Coronary artery (tissue), 2 donors: ENCODE results near the gene TRANK1.

Experiments used
- DNase-seq: peaks from one replicate; pipeline ENCODE4 v3.0.0-alpha.2; 2017; ENCODE audit warnings: low spot score
- H3K27ac ChIP-seq, 2 donors: fragments of 200-600 bp; sonication (generic); one replicate each; pipeline ENCODE4 v1.5.1; 2016 to 2019
- H3K4me3 ChIP-seq: fragments of 200-600 bp; sonication (generic); 2 replicates; pipeline ENCODE4 v1.5.1; 2016; ENCODE audit warnings: mild to moderate bottlenecking, moderate library complexity
- TF ChIP-seq, protein P1 (sequence below): fragments of 200-600 bp; sonication (generic); IDR thresholded peaks from one replicate; pipeline ENCODE4 v1.5.1; 2019; ENCODE audit warnings: antibody characterized with exemption

TRANK1 gene

DNA sequence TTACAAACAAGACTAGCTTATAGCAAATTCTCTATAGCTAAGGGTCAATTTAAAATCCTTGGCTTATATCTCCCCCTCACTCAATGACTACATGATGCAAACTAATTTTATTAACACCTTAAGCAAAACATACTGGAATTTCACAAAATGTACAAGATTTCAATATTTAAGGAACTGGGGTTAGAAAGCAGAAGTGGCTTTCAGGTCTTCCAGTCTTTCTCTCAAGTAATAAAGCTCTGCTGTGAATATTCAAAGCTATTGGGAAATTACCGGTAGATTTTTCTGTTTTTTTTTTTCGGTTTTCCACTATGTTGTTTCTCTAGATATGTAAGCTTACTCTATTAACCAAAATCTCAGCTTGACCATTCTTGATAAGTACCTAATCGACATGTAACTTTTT is 44.2 kb upstream of the TRANK1 start:
- Histone ChIP-seq H3K4me3 (peak overlapping the region; percentile 84), H3K27ac (no peak overlapping the region)
- no peak for DNase-seq
- TF ChIP-seq, protein P1, sequence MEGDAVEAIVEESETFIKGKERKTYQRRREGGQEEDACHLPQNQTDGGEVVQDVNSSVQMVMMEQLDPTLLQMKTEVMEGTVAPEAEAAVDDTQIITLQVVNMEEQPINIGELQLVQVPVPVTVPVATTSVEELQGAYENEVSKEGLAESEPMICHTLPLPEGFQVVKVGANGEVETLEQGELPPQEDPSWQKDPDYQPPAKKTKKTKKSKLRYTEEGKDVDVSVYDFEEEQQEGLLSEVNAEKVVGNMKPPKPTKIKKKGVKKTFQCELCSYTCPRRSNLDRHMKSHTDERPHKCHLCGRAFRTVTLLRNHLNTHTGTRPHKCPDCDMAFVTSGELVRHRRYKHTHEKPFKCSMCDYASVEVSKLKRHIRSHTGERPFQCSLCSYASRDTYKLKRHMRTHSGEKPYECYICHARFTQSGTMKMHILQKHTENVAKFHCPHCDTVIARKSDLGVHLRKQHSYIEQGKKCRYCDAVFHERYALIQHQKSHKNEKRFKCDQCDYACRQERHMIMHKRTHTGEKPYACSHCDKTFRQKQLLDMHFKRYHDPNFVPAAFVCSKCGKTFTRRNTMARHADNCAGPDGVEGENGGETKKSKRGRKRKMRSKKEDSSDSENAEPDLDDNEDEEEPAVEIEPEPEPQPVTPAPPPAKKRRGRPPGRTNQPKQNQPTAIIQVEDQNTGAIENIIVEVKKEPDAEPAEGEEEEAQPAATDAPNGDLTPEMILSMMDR, result no peak

DNA sequence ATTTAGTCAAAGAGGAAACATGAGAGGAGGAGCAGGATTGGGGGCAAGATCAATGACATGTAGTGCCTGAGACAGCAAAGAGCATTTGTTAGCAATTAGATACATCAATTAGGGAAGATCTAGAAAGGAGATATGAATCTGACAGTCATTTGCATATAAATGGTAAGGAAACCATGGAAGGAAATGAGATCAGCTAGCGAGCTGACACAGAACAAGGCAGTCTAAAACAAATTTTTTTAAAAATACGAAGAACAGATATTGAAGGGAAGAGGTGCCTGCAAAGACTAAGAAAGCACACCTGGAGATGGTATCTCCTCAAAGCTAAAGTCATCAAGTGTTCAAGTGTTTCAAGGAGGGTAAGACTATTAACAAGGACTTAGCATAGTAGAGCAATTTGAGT is 43.5 kb upstream of the TRANK1 start:
- no peak for DNase-seq
- H3K4me3 ChIP-seq, result no peak overlapping the region
- TF ChIP-seq, protein P1, result no peak
- H3K27ac ChIP-seq, result no peak overlapping the region

DNA sequence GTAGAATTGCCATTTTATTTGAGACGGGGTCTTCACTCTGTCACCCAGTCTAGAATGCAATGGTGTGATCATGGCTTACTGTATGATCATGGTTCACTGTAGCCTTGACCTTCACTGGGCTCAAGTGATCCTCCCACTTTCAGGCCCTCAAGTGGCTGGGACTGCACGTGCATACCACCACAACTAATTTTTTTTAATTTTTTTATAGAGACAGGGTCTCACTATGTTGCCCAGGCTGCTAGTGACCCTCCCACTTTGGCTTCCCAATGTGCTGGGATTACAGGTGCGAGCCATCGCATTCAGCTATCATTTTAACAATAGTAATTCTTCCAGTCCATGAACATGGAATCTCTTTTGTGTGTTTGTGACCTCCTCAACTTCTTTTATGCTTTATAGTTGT is 36.2 kb upstream of the TRANK1 start:
- TF ChIP-seq, protein P1, result no peak
- DNase-seq, result no peak
- Histone ChIP-seq H3K4me3 (no peak overlapping the region), H3K27ac (no peak overlapping the region)

DNA sequence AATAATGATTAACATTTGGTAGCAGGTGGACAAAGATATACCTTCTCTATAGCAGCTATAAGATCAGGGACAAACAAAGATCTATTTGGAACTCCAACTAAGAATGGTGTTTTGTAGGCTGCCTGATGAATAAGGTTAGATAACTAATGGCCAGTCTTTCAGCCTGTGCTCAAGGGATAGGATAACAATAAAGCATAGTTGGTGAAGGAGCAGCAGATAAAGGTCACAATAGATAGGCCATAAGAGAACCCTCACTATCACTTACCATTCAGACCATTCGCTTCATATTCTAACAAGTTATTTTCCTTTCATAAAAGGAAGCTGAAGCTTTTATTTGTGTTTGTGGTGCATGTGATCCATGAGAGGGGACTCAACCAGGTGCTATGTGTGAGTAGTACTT is 28.3 kb upstream of the TRANK1 start:
- TF ChIP-seq, protein P1, result no peak
- no peak for DNase-seq
- H3K27ac ChIP-seq, result no peak overlapping the region
- no peak overlapping the region for H3K4me3 ChIP-seq

DNA sequence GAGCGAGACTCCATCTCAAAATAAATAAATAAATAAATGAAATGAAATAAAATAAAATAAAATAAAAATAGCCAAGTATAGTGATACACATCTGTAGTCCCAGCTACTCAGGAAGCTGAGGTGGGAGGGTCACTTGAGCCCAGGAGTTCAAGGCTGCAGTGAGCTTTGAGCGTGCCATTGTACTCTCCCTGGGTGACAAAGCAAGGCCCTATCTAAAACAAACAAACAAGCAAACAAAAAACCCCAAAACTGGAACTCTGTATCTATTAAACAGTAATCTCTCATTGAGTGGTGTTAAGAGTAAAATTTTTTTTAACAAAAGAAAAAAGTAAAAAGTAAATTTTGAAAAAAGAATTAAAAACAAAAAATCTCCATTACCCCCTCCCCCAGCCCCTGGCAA is 27.3 kb upstream of the TRANK1 start:
- H3K4me3 ChIP-seq, result no peak overlapping the region
- TF ChIP-seq, protein P1, result no peak
- H3K27ac ChIP-seq, result no peak overlapping the region
- no peak for DNase-seq

DNA sequence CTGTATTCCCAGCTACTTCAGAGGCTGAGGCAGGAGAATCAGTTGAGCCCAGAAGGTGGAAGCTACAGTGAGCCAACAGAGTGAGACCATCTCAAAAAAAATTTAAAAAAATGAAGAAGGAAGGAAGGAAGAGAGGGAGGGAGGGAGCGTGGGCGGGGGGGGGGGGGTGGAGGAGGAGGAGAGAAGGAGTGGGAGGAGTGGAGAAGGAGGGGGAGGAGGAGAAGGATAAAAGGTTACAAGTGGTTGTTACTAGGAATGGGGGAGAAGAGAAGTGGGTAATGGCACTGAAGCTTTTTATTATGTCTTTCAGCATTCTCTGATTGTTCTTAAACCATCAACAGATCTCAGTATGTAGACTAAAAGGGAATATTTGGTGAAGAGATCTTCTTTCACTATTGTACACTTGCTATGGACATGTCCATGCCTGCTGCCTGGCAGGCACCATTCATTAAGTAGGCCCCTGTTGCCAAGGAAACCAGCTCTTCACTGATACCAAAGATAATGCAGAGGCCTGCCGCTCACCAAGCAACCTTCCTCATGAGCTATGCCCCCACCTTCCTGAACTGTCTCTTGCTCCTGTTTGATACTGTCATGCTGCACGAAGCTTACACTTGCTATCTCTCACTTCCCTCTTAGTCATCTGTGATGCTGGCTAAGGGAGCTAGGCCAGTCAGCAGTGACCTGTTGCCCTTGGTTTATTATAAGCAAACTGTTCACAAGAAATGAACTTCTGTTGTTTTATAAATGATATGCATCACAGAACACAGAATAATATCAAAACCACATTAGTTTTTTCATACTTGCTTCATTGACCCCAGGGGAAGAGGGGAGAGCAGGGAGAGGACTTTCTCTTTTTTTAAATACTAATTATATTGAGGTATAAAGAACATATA is 24.9 kb upstream of the TRANK1 start:
- TF ChIP-seq, protein P1, result no peak
- Histone ChIP-seq H3K4me3 (no peak overlapping the region), H3K27ac (no peak overlapping the region)
- no peak for DNase-seq

DNA sequence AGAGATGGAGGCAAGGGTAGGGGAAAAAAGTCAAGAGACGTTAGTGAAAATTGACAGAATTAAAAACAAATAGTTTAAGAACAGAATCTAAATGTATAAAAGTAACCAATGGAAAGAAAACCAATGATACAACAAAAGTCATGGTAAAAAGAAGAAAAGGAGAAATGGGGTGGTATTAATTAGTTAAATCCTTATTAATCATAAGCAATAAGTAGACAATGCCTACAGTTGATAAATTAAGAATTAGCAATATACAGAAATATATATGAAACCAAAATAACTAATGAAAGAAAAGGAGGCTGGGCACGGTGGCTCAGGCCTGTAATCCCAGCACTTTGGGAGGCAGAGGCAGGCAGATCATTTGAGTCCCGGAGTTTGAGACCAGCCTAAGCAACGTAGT is 24.2 kb upstream of the TRANK1 start:
- Histone ChIP-seq H3K4me3 (no peak overlapping the region), H3K27ac (no peak overlapping the region)
- TF ChIP-seq, protein P1, result no peak
- DNase-seq, result no peak
